ENCODE data around the gene PHF8. TPM values are rescaled to one million over a fixed set of nuclear protein-coding genes. Genes with fewer than 3 reads are reported as not detected.

The PHF8 gene
- total RNA-seq, 2 experiments from 2014 or later, result 46.1 to 49.9 TPM

DNA sequence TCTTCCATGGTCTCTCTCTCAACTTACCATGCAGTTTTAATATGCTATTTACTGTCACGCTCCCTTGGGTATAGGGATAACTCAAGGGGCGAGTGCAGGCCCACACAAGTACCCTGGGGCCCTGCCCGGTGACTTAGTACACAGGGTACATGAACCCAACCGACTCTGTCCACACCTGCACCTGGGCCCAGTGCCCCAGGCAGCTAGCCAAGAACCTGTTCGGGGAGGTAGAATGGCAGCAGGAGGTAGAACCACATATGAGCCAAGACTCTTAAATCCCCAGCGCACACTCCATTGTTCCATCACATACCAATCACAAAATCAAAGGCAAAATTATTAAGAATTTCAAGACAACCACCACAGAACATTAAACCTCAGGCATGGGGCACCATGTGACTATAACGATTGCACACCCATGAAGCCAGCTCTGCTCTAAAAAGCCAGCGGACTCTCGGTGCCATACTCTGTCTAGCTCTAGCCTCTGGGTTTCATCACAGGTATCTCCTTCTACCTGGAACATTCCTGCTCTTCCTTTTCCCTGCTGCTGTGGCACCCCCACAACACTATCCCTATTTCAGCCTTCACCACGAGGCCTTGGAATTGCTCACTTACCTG, 14.6 kb downstream of the PHF8 start:
- Histone ChIP-seq H3K4me3 (ENCODE audit: low read length) (no peak overlapping the region), H3K4me1 (ENCODE audit: insufficient read depth, low read length) (no peaks in the 10 kb centered on the region), H3K36me3 (ENCODE audit: insufficient read depth, low read length) (peaks cover 54% of the 10 kb centered on the region), H3K9me3 (ENCODE audit: control insufficient read depth in 1 of 2, insufficient read depth in 1 of 2, low read length in 2 of 2) (no peaks in the 10 kb centered on the region), H3K27ac (ENCODE audit: low read depth in 1 of 2, low read length in 2 of 2) (no peak overlapping the region), H3K27me3 (ENCODE audit: control insufficient read depth in 1 of 2, insufficient read depth in 2 of 2, low read length in 2 of 2) (no peaks in the 10 kb centered on the region)
- no peaks in the 10 kb centered on the region for H3K27me3 Mint-ChIP-seq
- H3K4me1 Mint-ChIP-seq (ENCODE audit: low read depth), result peaks cover 16% of the 10 kb centered on the region
- peaks cover 86% of the 10 kb centered on the region for H3K36me3 Mint-ChIP-seq (ENCODE audit: low read depth)
- DNase-seq (no peak), ATAC-seq (ENCODE audit: poor library complexity) (no peak)
- no peak overlapping the region for H3K27ac Mint-ChIP-seq
- CTCF ChIA-PET, result no interaction called here
- TF ChIP-seq, protein P1, sequence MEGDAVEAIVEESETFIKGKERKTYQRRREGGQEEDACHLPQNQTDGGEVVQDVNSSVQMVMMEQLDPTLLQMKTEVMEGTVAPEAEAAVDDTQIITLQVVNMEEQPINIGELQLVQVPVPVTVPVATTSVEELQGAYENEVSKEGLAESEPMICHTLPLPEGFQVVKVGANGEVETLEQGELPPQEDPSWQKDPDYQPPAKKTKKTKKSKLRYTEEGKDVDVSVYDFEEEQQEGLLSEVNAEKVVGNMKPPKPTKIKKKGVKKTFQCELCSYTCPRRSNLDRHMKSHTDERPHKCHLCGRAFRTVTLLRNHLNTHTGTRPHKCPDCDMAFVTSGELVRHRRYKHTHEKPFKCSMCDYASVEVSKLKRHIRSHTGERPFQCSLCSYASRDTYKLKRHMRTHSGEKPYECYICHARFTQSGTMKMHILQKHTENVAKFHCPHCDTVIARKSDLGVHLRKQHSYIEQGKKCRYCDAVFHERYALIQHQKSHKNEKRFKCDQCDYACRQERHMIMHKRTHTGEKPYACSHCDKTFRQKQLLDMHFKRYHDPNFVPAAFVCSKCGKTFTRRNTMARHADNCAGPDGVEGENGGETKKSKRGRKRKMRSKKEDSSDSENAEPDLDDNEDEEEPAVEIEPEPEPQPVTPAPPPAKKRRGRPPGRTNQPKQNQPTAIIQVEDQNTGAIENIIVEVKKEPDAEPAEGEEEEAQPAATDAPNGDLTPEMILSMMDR (IDR thresholded peaks at IDR 0.05), result no peak
- H3K9me3 Mint-ChIP-seq, result no peaks in the 10 kb centered on the region
- no peak overlapping the region for H3K4me3 Mint-ChIP-seq
- POLR2A ChIA-PET, result no interaction called here
- intact Hi-C loops (cut with DNase I, micrococcal nuclease), result no loop called here

DNA sequence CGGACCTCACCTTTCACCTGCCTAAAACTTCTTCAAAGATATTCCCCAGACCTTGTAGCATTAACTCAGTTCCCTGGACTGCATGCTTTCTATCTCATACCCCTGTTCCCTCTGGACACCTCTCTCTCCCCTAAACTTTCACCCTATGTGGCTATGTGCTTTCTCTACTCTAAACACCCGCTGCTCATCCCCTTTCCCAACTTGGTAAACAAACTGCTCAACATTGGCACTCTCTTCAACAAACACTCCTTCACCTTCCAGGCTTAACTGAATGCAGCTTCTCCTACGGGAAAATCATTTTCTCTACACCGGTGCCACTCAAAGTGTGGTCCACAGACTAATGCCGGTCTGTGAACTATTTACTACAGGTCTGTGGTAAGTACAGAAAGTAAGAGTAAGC, 19.9 kb downstream of the PHF8 start:
- no peak for ATAC-seq (ENCODE audit: poor library complexity)
- CTCF ChIA-PET, result no interaction called here
- H3K36me3 Mint-ChIP-seq (ENCODE audit: low read depth), result peaks cover 70% of the 10 kb centered on the region
- POLR2A ChIA-PET, result no interaction called here
- no peaks in the 10 kb centered on the region for H3K27me3 Mint-ChIP-seq
- Histone ChIP-seq H3K4me1 (ENCODE audit: insufficient read depth, low read length) (no peaks in the 10 kb centered on the region), H3K9me3 (ENCODE audit: control insufficient read depth in 1 of 2, insufficient read depth in 1 of 2, low read length in 2 of 2) (no peaks in the 10 kb centered on the region), H3K36me3 (ENCODE audit: insufficient read depth, low read length) (peaks cover 40% of the 10 kb centered on the region), H3K4me3 (ENCODE audit: low read length) (no peak overlapping the region), H3K27ac (ENCODE audit: low read depth in 1 of 2, low read length in 2 of 2) (no peak overlapping the region), H3K27me3 (ENCODE audit: control insufficient read depth in 1 of 2, insufficient read depth in 2 of 2, low read length in 2 of 2) (no peaks in the 10 kb centered on the region)
- no peak for DNase-seq
- intact Hi-C loops (cut with DNase I, micrococcal nuclease), result no loop called here
- H3K27ac Mint-ChIP-seq, result no peak overlapping the region
- TF ChIP-seq, protein P1 (IDR thresholded peaks at IDR 0.05), result no peak
- no peak overlapping the region for H3K4me3 Mint-ChIP-seq
- H3K9me3 Mint-ChIP-seq, result no peaks in the 10 kb centered on the region
- H3K4me1 Mint-ChIP-seq (ENCODE audit: low read depth), result peaks cover 11% of the 10 kb centered on the region

DNA sequence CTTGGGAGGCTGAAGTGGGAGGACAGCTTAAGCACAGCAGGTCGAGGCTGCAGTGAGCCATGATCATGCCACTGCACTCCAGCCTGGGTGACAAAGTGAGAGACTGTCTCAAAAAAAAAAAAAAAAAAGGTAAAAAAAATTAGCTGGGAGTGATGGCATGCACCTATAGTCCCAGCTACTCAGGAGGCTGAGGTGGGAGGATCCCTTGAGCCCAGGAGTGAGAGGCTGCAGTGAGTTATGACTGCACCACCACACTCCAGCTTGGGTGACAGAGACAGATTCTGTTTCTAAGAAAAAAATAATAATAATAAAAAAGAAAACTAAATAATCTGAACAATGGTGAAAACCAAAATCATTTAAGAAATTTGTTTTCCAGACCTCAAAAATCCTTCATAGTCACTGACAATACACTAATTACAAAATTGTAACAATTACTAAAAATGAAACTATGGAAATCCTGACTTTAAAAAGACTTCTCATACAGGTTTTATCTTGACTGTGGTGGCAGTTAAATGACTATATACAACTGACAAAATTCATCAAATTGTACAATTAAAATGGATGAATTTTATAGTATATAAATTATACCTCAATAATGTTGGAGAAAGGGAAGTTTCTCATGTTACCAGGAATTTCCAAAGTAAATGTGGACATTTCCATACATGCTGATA, 31.3 kb downstream of the PHF8 start:
- H3K4me3 Mint-ChIP-seq, result no peak overlapping the region
- Histone ChIP-seq H3K9me3 (ENCODE audit: control insufficient read depth in 1 of 2, insufficient read depth in 1 of 2, low read length in 2 of 2) (no peaks in the 10 kb centered on the region), H3K4me3 (ENCODE audit: low read length) (no peak overlapping the region), H3K4me1 (ENCODE audit: insufficient read depth, low read length) (no peaks in the 10 kb centered on the region), H3K27me3 (ENCODE audit: control insufficient read depth in 1 of 2, insufficient read depth in 2 of 2, low read length in 2 of 2) (no peaks in the 10 kb centered on the region), H3K27ac (ENCODE audit: low read depth in 1 of 2, low read length in 2 of 2) (no peak overlapping the region), H3K36me3 (ENCODE audit: insufficient read depth, low read length) (peaks cover 46% of the 10 kb centered on the region)
- H3K4me1 Mint-ChIP-seq (ENCODE audit: low read depth), result no peaks in the 10 kb centered on the region
- CTCF ChIA-PET, result no interaction called here
- ATAC-seq (ENCODE audit: poor library complexity) (no peak), DNase-seq (no peak)
- POLR2A ChIA-PET, result no interaction called here
- H3K27me3 Mint-ChIP-seq, result no peaks in the 10 kb centered on the region
- TF ChIP-seq, protein P1 (IDR thresholded peaks at IDR 0.05), result no peak
- intact Hi-C loops (cut with DNase I, micrococcal nuclease), result no loop called here
- H3K36me3 Mint-ChIP-seq (ENCODE audit: low read depth), result peaks cover 64% of the 10 kb centered on the region
- H3K27ac Mint-ChIP-seq, result no peak overlapping the region
- H3K9me3 Mint-ChIP-seq, result no peaks in the 10 kb centered on the region

Measured in CD4-positive, alpha-beta T cell (primary cell).